Activated CD4-positive, alpha-beta T cell treated with anti-CD3 and anti-CD28 coated beads, Interleukin-2, amount 50 U/mL, for 48 hours (primary cell): ENCODE measurements around the gene PDX1.

ENCODE experiments used
- DNase-seq, 2 experiments: peaks; one replicate each; pipeline ENCODE4 v3.0.0-alpha.2; 2020

PDX1 gene

DNA sequence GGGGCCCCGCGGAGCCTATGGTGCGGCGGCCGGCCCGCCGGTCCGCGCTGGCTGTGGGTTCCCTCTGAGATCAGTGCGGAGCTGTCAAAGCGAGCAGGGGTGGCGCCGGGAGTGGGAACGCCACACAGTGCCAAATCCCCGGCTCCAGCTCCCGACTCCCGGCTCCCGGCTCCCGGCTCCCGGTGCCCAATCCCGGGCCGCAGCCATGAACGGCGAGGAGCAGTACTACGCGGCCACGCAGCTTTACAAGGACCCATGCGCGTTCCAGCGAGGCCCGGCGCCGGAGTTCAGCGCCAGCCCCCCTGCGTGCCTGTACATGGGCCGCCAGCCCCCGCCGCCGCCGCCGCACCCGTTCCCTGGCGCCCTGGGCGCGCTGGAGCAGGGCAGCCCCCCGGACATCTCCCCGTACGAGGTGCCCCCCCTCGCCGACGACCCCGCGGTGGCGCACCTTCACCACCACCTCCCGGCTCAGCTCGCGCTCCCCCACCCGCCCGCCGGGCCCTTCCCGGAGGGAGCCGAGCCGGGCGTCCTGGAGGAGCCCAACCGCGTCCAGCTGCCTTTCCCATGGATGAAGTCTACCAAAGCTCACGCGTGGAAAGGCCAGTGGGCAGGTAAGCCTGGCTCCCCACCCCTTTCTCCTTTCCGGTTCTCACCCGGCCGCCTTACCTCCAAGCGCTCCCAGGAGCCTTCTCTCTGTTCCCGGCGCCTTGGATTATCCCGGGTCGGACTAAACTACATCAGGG, at the start of gene PDX1:
Gene PDX1 (plus strand): TSS at position 67 of the 743 bp plus-strand sequence. CDS start 139 bp downstream, at position 206.
- DNase-seq = peak in 1 of 2 experiments; percentile 42

GRCh38 chr13:27878274-27878673, 41.5 kb upstream of the PDX1 start:
- no peak for DNase-seq

DNA sequence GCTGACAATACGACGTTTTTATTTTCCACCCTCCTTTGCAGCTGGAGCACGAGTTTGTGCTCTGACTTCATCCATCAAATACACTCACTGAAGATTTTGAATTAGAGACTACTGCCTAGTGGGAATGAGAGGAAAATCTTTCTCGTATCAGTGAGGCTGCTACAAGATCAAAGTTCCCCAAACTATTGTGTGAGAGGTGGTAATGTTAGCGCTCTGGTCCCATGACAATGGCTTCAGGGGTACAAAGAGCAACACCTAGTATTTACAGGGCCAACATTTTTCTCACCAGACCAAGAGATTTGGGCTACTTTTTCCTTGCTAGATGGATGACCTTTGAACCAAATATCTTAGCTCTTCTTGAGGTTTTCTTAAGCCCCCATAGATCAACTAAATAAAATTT, 30.3 kb upstream of the PDX1 start:
- no peak for DNase-seq

GRCh38 chr13:27896726-27897125, 23.1 kb upstream of the PDX1 start:
- DNase-seq = no peak

DNA sequence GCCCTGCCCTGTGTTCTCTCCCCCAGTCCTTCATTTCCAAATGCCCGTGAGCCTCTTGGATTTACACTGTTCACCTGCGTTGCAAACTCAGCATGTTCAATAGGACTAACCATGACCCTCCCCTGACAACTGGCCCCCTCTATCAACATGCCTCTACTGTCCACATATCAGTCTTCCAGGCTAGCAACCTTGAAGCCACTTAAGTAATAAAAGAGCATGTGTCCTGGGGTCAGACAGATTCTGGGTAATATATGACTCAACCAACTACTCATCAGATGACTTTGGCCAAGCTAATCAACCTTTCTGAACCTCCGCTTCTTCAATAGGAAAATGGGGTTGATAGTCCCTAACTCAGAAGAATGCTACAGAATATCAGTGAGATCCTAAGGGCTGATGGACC, 15.1 kb upstream of the PDX1 start:
- DNase-seq = no peak

DNA sequence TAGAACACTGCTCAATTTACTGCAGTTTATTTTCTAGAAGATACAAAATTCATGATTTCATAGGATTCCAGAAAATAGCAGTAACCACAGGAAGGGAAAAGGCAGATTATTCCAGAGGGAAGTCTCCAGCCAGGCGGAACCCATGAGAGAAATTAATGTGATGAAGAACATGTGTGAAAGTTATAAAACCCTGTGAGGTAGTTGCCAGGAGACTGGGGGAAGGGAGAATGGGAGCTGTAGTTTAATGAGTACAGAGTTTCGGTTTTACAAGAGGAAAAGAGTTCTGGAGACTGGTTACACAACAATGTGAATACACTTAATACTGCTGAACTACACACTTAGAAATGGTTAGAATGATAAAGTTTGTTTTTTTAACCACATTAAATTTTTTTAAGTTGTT, 14.2 kb upstream of the PDX1 start:
- DNase-seq = no peak

GRCh38 chr13:27907121-27907787, 12.5 kb upstream of the PDX1 start:
- DNase-seq = no peak

GRCh38 chr13:27909378-27909777, 10.4 kb upstream of the PDX1 start:
- DNase-seq = no peak

DNA sequence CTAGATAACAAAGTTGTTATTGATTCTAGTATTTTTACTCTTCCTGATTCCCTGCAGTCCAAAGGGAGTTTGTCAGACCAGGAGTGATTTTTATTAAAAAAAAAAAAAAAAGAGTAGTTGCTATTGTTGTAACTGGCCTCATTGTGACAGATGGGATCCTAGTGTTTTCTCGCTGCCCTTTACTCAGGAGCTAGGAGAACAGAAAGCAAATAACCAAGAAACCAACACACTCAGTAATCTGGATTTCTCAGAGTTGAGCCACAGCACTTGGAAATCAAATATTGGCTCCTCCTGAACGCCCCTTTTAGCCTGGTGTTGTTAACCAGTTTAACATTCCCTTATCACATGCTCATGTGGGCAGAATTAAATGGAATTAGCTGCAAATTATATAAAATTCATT, 8.3 kb upstream of the PDX1 start:
- DNase-seq = no peak

- no peak for DNase-seq
Measured at GRCh38 chr13:27913160-27913559, 6.6 kb upstream of the PDX1 start.

DNA sequence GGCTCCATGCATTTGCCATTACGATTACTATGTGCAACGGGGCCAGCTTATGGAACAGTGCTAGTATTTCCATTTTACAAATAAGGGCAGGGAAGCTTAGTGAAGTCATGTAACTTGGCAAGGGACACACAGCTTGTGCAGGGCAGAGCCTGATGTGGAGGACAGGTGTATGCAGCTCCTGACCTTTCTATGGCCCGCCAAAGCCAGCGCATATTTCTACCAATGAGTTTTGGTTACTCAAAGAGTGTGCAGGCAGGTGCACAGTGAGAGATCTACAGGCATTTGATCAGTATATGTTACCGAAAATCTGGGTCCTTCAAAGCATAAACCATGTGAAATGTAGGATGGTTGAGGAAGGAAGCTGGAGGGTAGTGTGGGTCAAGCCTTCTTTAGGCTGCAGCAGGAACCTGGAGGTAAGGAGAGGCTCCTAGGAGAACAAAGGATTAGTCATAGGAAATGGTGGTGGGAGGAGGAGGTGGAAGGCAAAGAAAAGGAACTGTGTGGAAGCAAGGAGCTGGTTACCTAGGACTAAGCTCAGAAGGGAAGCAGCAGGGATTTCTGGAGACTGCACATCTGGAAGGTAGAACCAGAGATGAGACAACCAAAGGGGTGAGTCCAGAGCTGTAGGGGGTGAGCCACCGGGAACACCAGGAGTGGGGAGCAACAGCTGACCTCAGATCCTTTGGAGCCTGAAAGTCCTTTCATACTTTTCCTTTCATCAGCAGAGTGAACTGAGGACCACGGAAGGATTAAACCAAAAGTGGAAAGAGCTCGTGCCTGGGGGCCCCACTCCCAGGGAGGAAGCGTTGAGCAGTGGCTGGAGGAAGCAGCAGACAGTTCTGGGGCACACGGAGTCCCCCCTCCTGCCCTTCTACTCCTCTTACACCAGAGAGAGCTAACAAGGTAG, 4.2 kb upstream of the PDX1 start:
- DNase-seq = no peak

DNA sequence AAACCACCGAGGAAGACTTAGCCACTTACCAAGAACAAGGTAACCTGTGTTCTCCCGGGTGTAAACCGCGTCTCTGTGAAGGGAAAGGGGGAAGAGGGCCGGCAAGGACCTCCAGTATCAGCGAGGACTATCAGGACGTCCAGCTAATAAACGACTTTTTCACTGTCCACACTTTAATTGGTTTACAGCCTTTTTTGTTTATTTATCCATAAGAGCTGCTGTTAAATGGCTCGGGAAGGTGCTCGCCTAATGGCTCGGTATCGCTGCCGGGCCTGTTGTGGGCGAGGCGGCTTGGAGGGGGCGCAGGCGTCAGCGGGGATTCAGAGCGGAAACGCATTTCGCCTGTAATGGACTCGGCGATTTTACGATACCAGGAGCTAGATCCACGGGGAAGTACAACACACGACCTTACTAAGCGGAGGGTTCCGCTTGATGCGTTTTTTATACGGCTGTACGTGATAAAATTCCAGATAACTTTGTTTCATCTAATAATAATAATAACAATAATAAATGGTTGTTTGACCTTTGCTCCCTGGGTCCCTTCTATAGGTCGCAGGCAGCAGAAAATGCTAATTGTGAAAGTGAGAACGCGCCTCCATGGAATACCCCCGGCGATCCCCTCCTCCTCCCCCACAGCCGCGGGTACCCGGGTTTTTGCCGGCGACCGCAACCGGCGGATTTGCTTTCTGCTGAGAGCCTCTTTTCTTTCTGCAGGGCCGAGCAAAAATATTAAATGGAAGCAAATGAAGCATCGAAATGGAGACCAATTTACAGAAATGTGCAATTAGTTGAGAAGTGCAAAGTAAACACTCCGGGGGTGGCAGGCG, 2.5 kb upstream of the PDX1 start:
- no peak for DNase-seq

GRCh38 chr13:27918041-27918917, 1.5 kb upstream of the PDX1 start:
- DNase-seq = no peak

DNA sequence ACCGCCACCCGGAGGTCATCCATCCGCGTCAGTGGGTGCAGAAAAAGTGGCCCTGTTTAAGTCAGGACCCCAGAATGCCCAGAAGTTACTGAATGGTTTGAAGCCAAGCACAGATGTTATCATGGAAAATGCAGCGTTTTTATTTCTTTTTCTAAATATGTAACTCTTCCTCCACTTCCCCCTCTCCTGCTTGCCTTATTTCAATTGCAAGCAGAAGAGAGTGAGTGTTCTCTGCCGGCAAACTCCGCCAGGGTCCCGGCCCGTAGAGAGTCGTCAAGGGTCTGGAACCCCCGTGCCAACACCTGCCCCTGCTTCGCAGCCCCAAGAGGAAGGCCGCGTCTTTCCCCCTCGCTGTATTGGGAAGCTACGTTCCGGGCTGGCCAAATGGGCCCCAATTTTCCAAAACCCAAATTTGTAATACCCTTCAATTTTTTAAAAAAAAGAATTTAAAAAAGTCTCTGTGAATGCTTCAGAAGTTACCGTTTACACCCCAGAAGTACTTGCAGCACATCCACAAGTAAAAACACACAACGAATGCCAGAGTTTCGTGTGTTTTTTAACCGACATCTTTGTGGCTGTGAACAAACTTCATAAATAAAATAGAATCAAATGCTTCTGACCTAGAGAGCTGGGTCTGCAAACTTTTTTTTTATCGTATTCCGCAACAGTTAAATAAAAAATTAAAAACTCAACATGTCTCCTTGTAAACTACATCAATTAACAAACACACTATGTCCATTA, 712 bp upstream of the PDX1 start:
- no peak for DNase-seq

GRCh38 chr13:27919659-27919933, 204 bp upstream of the PDX1 start:
- DNase-seq = no peak

- DNase-seq = no peak
Measured at GRCh38 chr13:27920677-27921420, 1.0 kb downstream of the PDX1 start.

DNA sequence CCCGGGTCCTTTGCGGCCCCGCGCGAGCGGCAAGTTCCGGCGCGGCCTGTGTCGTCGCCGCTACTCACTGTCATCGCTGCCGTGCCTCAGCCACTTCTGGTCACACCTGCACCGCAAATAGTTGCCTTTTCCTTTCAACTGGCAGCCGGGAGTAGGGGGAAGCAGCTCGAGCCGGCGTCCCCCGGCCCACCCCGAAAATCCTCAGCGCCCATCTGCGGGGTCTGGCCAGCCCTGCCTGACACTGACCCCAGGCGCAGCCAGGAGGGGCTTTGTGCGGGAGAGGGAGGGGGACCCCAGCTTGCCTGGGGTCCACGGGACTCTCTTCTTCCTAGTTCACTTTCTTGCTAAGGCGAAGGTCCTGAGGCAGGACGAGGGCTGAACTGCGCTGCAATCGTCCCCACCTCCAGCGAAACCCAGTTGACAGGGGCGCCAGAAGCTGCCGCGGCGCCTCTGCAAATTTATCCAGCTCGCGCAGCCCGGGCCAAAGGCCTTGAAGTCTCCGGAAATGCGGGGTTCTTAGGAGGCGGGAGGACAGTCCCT, 1.7 kb downstream of the PDX1 start:
- no peak for DNase-seq

DNA sequence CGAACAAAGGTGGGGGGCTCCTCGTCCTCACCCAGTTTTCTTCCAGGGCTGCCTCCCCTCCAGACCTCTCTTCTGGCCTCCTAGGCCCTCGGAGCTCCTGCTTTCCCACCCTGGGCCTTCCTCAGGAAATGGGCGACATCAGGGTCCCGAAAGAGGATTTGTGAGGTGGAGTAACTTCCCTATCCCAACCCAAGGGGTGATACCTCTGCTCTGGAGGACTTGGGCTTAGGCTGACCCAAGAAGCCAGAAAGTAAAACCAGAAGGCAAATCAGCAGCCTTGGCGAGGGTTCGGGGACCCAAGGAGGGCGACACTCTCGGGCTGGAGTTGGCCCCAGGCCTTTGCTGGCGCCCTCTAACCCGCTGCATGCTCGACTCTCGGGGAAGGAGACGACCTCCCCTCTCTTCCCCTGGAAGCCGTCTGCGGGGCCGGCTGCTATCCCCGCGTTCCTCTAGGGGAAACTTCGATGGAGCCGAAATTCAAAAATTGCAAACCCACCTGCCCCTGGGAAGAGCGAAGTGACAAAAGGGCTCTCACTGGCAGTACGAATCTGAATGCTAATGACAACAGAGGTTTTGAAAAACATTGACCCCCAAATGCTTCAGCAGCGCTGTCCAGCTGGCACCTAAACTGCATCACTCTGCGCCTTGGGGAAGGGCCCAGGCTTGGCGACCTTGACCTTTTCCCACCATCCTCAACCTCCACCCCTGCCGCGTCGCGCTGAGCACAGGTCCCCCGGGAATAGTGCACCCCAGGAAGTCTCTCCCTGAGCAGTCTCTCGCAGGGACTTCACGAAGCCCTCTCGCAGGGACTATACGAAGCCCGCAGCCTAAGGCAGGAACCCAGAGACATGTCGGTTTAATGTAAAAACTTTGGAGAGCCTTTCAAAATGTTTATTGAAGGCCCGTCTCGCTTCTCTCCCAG, 2.4 kb downstream of the PDX1 start:
- no peak for DNase-seq
